B cell (primary cell): ENCODE data around the gene P2RX3. TPM values are rescaled to one million over a fixed set of nuclear protein-coding genes. Genes with fewer than 3 reads are reported as not detected.
A peak's percentile ranks its signal among the peaks of the same experiment; 100 is the strongest.

Source experiments
- ATAC-seq: fragments of 200-7000 bp; cut with Tn5 transposase; one replicate; pipeline ENCODE4 v1.10.0; 2021; ENCODE audit warnings: low read depth, mild to moderate bottlenecking, moderate number of reproducible peaks, moderate library complexity
- CTCF ChIA-PET: fragments of 350-600 bp; sonication (Branson Sonifier 250); formaldehyde crosslinking; loops from one replicate; lab custom pipeline; 2021; ENCODE audit warnings: antibody characterized with exemption, inconsistent platforms; lab: Charles Lee
- POLR2A ChIA-PET: fragments of 350-600 bp; sonication (Branson Sonifier 250); formaldehyde crosslinking; loops from one replicate; lab custom pipeline; 2021; ENCODE audit warnings: antibody characterized with exemption; lab: Charles Lee
- DNase-seq: peaks from one replicate; pipeline ENCODE4 v3.0.0; 2013
- H2AFZ ChIP-seq: 2 replicates; pipeline ENCODE4 v1.6.1; 2012; ENCODE audit warnings: mild to moderate bottlenecking, low read depth, low read length; ENCODE audit not compliant: insufficient read depth, poor library complexity, severe bottlenecking
- H3K27ac ChIP-seq, 2 donors: 1 replicate in 1 of 2; 2 replicates in 1 of 2; pipeline ENCODE4 v1.5.1; 2012 to 2013; ENCODE audit warnings: low read length in 2 of 2, mild to moderate bottlenecking in 2 of 2, moderate library complexity in 1 of 2
- H3K27me3 ChIP-seq, 4 experiments: fragments of 200-600 bp in 1 of 4; sonication (generic) in 1 of 4; replicated peaks in 1 of 4; 1 replicate in 2 of 4; 2 replicates in 2 of 4; pipeline versions ENCODE4 v1.6.1 to v1.7.0; 2013 to 2016; ENCODE audit warnings: low read length in 3 of 4, mild to moderate bottlenecking in 2 of 4, mixed read lengths in 1 of 4, moderate library complexity in 1 of 4; ENCODE audit not compliant: insufficient read depth in 4 of 4, control insufficient read depth in 3 of 4; ENCODE audit errors: control extremely low read depth in 1 of 4
- H3K36me3 ChIP-seq, 2 experiments: replicated peaks in 1 of 2; 1 replicate in 1 of 2; 2 replicates in 1 of 2; pipeline versions ENCODE4 v1.6.1 to v1.7.1; 2013; ENCODE audit warnings: low read length in 1 of 2; ENCODE audit not compliant: insufficient read depth in 2 of 2, control insufficient read depth in 1 of 2; ENCODE audit errors: control extremely low read depth in 1 of 2, extremely low read depth in 1 of 2
- H3K4me1 ChIP-seq, 2 donors: fragments of 200-600 bp in 1 of 2; sonication (generic) in 1 of 2; 1 replicate in 1 of 2; 2 replicates in 1 of 2; pipeline versions ENCODE4 v1.5.1 to v1.6.1; 2013 to 2017; ENCODE audit warnings: low read length in 2 of 2; ENCODE audit not compliant: control insufficient read depth in 2 of 2, insufficient read depth in 2 of 2
- H3K4me2 ChIP-seq: replicated peaks from 2 replicates; pipeline ENCODE3; 2012; ENCODE audit warnings: mild to moderate bottlenecking, low read depth, low read length; ENCODE audit not compliant: poor library complexity, severe bottlenecking
- H3K4me3 ChIP-seq, 5 experiments: fragments of 200-600 bp in 1 of 5; sonication (generic) in 1 of 5; 1 replicate in 3 of 5; 2 replicates in 2 of 5; pipeline versions ENCODE4 v1.5.1 to v1.7.0; 2011 to 2016; ENCODE audit warnings: low read length in 4 of 5, mild to moderate bottlenecking in 4 of 5, low read depth in 2 of 5, control low read depth in 1 of 5, moderate library complexity in 1 of 5; ENCODE audit not compliant: insufficient read depth in 1 of 5; ENCODE audit errors: control extremely low read depth in 1 of 5, extremely low read depth in 1 of 5
- H3K79me2 ChIP-seq: fragments of 200-600 bp; sonication (generic); one replicate; pipeline ENCODE4 v1.6.0; 2016; ENCODE audit warnings: low read length; ENCODE audit not compliant: control insufficient read depth, insufficient read depth
- H3K9ac ChIP-seq: fragments of 200-600 bp; sonication (generic); 2 replicates; pipeline ENCODE4 v1.6.1; 2017; ENCODE audit warnings: mild to moderate bottlenecking, low read length, moderate library complexity
- H3K9me3 ChIP-seq, 3 donors: one replicate each; pipeline versions ENCODE4 v1.6.1 to v1.7.1; 2013; ENCODE audit warnings: low read length in 2 of 3; ENCODE audit not compliant: control insufficient read depth in 2 of 3, insufficient read depth in 1 of 3; ENCODE audit errors: control extremely low read depth in 1 of 3
- H4K20me1 ChIP-seq: 2 replicates; pipeline ENCODE4 v1.6.0; 2012; ENCODE audit warnings: mild to moderate bottlenecking, low read length; ENCODE audit not compliant: insufficient read depth, control insufficient read depth, poor library complexity, severe bottlenecking
- H3K27ac Mint-ChIP-seq: one replicate; pipeline ENCODE4 v1.8.0; 2021; ENCODE audit warnings: mixed read lengths
- H3K27me3 Mint-ChIP-seq: one replicate; pipeline ENCODE4 v1.8.0; 2021; ENCODE audit warnings: mixed read lengths
- H3K4me1 Mint-ChIP-seq: one replicate; pipeline ENCODE4 v1.8.0; 2021; ENCODE audit warnings: mixed read lengths
- H3K4me3 Mint-ChIP-seq: one replicate; pipeline ENCODE4 v1.8.0; 2021; ENCODE audit warnings: mixed read lengths
- H3K9me3 Mint-ChIP-seq: one replicate; pipeline ENCODE4 v1.8.0; 2022; ENCODE audit warnings: mixed read lengths; ENCODE audit not compliant: insufficient read depth
- EZH2 ChIP-seq: IDR thresholded peaks from 2 replicates; pipeline ENCODE4 v1.6.1; 2012; ENCODE audit warnings: borderline replicate concordance, low read depth, mild to moderate bottlenecking, moderate library complexity, low read length; ENCODE audit not compliant: insufficient read depth, poor library complexity, severe bottlenecking
- WGBS: methylation state at CpG from one replicate; pipeline ENCODE4 v1.1.5; 2013; ENCODE audit warnings: missing lambda C conversion rate; ENCODE audit not compliant: insufficient coverage; 5-methylcytosine and 5-hydroxymethylcytosine counted together
- intact Hi-C: fragments of 100-400 bp; cut with micrococcal nuclease; formaldehyde crosslinking; loops from one replicate; pipeline ENCODE4 v1.10.0; 2022
- polyA plus RNA-seq: library from polyadenylated mRNA; depleted of rRNA; stranded (reverse); fragments of >200 nt; gene quantifications from 2 replicates; pipeline ENCODE4 v1.2.3, GENCODE V29; 2012
- total RNA-seq, 2 donors: library from RNA; stranded (reverse); fragments of 120-200 nt in 1 of 2; gene quantifications; 1 replicate in 1 of 2; 2 replicates in 1 of 2; pipeline versions ENCODE4 v1.2.3 to v1.2.4, GENCODE V29; 2013 to 2022
- TF ChIP-seq, protein P1 (sequence below): fragments of 200-600 bp; IDR thresholded peaks from one replicate; pipeline ENCODE4 v1.8.0; 2022; ENCODE audit warnings: antibody characterized with exemption, mild to moderate bottlenecking

Gene P2RX3
- total and polyA plus RNA-seq, 2 donors (not counting 1 experiment from before 2014, with no cell fraction given): not detected

DNA sequence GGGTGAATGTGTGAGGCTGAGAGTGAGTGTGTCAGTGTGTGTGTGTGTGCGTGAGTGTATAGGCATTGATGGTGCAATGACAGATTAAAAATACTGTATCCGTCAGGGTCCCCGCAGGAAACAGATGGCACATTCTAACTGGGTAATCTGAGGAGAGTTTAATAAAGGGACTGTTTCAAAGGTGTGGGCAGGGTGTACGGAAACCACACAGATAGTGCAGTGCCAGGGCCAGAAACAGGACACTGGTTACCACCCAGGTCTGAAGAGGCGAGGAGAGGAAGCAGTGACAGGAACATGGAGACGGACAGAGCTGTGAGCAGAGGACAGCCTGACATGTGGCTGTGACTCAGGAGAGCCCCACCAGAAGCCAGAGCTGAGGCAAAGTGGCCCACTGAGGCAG lies 16.5 kb downstream of the P2RX3 start:
- 16% methylated on average over 4 of the region's 6 CpGs for WGBS
- TF ChIP-seq, protein P1, sequence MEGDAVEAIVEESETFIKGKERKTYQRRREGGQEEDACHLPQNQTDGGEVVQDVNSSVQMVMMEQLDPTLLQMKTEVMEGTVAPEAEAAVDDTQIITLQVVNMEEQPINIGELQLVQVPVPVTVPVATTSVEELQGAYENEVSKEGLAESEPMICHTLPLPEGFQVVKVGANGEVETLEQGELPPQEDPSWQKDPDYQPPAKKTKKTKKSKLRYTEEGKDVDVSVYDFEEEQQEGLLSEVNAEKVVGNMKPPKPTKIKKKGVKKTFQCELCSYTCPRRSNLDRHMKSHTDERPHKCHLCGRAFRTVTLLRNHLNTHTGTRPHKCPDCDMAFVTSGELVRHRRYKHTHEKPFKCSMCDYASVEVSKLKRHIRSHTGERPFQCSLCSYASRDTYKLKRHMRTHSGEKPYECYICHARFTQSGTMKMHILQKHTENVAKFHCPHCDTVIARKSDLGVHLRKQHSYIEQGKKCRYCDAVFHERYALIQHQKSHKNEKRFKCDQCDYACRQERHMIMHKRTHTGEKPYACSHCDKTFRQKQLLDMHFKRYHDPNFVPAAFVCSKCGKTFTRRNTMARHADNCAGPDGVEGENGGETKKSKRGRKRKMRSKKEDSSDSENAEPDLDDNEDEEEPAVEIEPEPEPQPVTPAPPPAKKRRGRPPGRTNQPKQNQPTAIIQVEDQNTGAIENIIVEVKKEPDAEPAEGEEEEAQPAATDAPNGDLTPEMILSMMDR: no peak
- no peak for TF ChIP-seq EZH2

GRCh38 chr11:57356268-57356667 lies 18.1 kb downstream of the P2RX3 start:
- peaks cover 35% of the 10 kb centered on the region for H3K27me3 Mint-ChIP-seq
- no peaks in the 10 kb centered on the region for H3K4me1 ChIP-seq
- H3K4me3 Mint-ChIP-seq: no peak overlapping the region
- no peaks in the 10 kb centered on the region for H3K9me3 Mint-ChIP-seq
- 11% methylated on average over 9 of the region's 9 CpGs for WGBS
- no peak overlapping the region for H3K9ac ChIP-seq
- peaks cover 0 to 2% (median 0%) of the 10 kb centered on the region in 3 donors for H3K9me3 ChIP-seq
- no peak overlapping the region for H2AFZ ChIP-seq
- H3K79me2 ChIP-seq: no peaks in the 10 kb centered on the region
- ChIA-PET CTCF (interaction anchor here (3.5 kb wide), 1 partner anchor 10 kb away, joined by 15 read pairs; no protein-coding TSS in a partner anchor), POLR2A (interaction anchor here (0.7 kb wide), 1 partner anchor 11 kb away, joined by 3 read pairs; no protein-coding TSS in a partner anchor)
- H3K36me3 ChIP-seq: no peaks in the 10 kb centered on the region
- intact Hi-C loops: no loop called here
- no peaks in the 10 kb centered on the region for H3K4me1 Mint-ChIP-seq
- H3K4me2 ChIP-seq: no peak overlapping the region
- no peak overlapping the region for H3K27ac ChIP-seq
- H3K4me3 ChIP-seq: no peak overlapping the region
- TF ChIP-seq, protein P1: no peak
- no peak for TF ChIP-seq EZH2
- no peak for ATAC-seq
- no peak overlapping the region for H3K27ac Mint-ChIP-seq
- DNase-seq: no peak
- H3K27me3 ChIP-seq: peaks cover 0 to 5% (median 2%) of the 10 kb centered on the region in 4 experiments
- no peaks in the 10 kb centered on the region for H4K20me1 ChIP-seq

More for the DNA sequence above, 16.5 kb downstream of the P2RX3 start:
- no peak overlapping the region for H3K4me3 Mint-ChIP-seq
- ATAC-seq (no peak), DNase-seq (no peak)
- no peak overlapping the region for H3K27ac Mint-ChIP-seq
- no peak overlapping the region for H3K4me3 ChIP-seq
- no peaks in the 10 kb centered on the region for H3K36me3 ChIP-seq
- peak overlapping the region; percentile 9 for H2AFZ ChIP-seq
- POLR2A ChIA-PET: no interaction called here
- CTCF ChIA-PET: interaction anchor here (3.5 kb wide), 1 partner anchor 9 kb away, joined by 15 read pairs; no protein-coding TSS in a partner anchor
- no peaks in the 10 kb centered on the region for H4K20me1 ChIP-seq
- intact Hi-C loops: no loop called here
- peaks cover 0 to 6% (median 4%) of the 10 kb centered on the region in 4 experiments for H3K27me3 ChIP-seq
- peaks cover 3% of the 10 kb centered on the region for H3K4me1 Mint-ChIP-seq
- H3K4me2 ChIP-seq: no peak overlapping the region
- peaks cover 39% of the 10 kb centered on the region for H3K27me3 Mint-ChIP-seq
- no peaks in the 10 kb centered on the region for H3K9me3 Mint-ChIP-seq
- no peak overlapping the region for H3K9ac ChIP-seq
- H3K9me3 ChIP-seq: peaks cover 0 to 6% (median 0%) of the 10 kb centered on the region in 3 donors
- H3K4me1 ChIP-seq: peaks cover 0 to 4% of the 10 kb centered on the region in 2 donors
- no peak overlapping the region for H3K27ac ChIP-seq
- no peaks in the 10 kb centered on the region for H3K79me2 ChIP-seq
